Cardiac fibroblast (primary cell): ENCODE data around the gene LACTBL1.
A peak's percentile ranks its signal among the peaks of the same experiment; 100 is the strongest.

Source experiments
- DNase-seq, 2 donors: peaks; one replicate each; pipeline versions ENCODE4 v3.0.0 to v3.0.0-alpha.2; 2010; ENCODE audit warnings: low read depth in 2 of 2
- H3K4me3 ChIP-seq, 2 donors: replicated peaks in 1 of 2; 1 replicate in 1 of 2; 2 replicates in 1 of 2; pipeline ENCODE4 v1.5.1; 2011; ENCODE audit warnings: low read depth in 2 of 2, low read length in 2 of 2, mild to moderate bottlenecking in 2 of 2, moderate library complexity in 1 of 2
- CTCF ChIP-seq: IDR thresholded peaks from one replicate; pipeline ENCODE4 v1.5.1; 2011; ENCODE audit warnings: low read depth, mild to moderate bottlenecking, low read length, inconsistent platforms

LACTBL1 gene

GRCh38 chr1:22903113-22903512, 69.6 kb downstream of the LACTBL1 start:
- no peak for TF ChIP-seq CTCF
- H3K4me3 ChIP-seq, result no peak overlapping the region
- DNase-seq, result peak in 1 of 2 donors; percentile 36
